HG02981 (cell line): ENCODE measurements around the gene KLF13.

ENCODE experiments used
- ATAC-seq: cut with Tn5 transposase; IDR thresholded peaks from one replicate; pipeline ENCODE4 v1.9.1; 2021; ENCODE audit warnings: mild to moderate bottlenecking, moderate library complexity; ENCODE audit not compliant: unreplicated experiment

The KLF13 gene

DNA sequence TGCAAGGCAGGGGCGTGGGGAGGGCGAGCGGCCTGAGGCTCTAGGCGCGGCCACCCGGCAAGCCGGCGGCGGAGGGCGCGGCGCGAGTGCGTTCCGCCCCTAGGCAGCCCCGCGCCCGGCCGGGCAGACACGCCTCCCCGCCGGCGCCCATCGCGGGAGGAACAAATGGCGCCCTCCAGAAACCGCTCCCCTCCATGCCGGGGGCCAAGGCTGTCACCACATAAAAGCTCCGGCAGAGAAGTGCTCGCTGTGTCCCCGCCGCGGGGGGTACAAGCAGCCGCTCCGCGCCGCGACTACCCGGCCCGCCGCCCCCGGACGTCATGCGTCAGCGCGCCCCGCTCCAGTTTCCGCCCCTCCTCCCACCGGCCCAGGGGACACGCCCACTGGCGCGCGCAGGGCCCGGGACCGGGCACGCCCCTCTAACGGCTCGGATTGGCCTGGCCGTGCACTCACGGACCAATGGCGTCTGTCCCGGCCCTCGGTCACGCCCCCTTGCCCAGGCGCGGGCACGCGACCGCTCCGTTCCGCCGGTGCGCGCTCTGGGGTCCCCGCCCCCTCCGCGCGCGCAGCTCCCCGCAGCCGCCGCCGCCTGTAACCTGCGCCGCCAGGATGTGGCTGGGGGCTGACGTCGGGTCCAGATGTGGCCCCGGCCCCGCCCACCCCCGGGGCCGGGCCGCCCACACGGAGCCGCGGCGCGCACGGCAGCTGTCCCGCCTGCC lies at the start of gene KLF13:
KLF13 (plus strand) TSS at position 680 of the 719 bp plus-strand sequence. CDS start 378 bp downstream, outside the sequence.
- peak; percentile 60 for ATAC-seq

- no peak for ATAC-seq
These were observed 49.1 kb upstream of the KLF13 start for GRCh38 chr15:31277335-31278060.

DNA sequence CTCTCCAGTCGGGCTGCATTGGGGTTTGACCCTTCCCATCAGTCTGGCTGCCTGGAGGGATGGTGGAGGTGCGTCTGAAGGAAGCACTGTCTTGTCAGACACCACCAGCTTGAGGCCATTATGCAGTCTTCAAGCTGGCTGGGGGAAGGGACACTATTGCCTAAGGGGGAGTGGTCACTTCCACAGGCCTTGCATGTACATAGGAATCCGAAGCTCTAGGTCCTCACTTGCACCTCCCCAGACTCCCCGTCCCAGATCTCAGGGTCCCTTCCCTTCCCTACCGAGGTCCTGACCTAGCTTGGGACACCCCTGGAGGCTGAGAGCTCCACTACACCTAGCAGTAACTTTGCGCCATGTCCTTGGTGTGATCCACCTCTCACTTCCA lies 48.6 kb upstream of the KLF13 start:
- ATAC-seq, result no peak

GRCh38 chr15:31278544-31279220 lies 48.0 kb upstream of the KLF13 start:
- ATAC-seq, result no peak

GRCh38 chr15:31279221-31280045 lies 47.2 kb upstream of the KLF13 start:
- no peak for ATAC-seq

- ATAC-seq, result no peak
These were observed 46.4 kb upstream of the KLF13 start for GRCh38 chr15:31280046-31280830.

DNA sequence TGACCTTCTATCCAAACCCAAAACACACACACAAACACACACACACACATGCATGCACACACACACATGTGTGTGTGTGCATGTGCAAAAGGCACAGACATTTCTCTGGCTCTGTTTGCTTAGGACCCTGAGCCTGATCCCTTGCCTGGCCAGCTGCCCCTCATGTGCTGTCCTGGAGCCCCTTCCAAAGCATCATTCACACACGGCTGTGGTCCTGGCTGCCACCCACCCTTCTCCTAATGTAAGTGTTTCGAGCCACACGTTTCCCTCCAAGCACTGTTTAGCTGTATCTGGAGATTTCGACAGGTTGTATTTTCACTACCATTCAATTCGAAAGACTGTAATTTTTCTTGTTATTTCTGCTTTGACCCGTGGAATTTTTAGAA lies 45.8 kb upstream of the KLF13 start:
- no peak for ATAC-seq

GRCh38 chr15:31283043-31283442 lies 43.6 kb upstream of the KLF13 start:
- ATAC-seq, result no peak

GRCh38 chr15:31285772-31286261 lies 40.8 kb upstream of the KLF13 start:
- ATAC-seq, result peak; percentile 60

- ATAC-seq, result no peak
These were observed 35.5 kb upstream of the KLF13 start for GRCh38 chr15:31291048-31291578.

GRCh38 chr15:31292391-31293015 lies 34.1 kb upstream of the KLF13 start:
- no peak for ATAC-seq

DNA sequence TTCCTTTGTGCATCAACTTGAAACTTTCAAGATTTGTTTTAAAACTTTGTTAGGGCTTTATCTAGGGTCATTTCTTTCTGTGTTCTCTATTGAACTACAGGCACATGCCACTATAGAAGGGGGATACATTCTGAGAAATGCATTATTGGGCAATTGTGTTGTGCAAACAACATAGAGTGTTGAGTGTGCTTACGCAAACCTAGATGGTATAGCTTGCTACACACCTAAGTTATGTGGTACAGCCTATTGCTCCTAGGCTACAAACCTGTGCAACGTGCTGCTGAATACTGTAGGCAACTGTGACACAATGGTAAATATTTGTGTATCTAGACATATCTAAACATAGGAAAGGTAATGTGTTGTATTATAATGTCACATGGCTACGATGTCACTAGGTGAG lies 33.0 kb upstream of the KLF13 start:
- ATAC-seq, result no peak

- ATAC-seq, result no peak
These were observed 32.6 kb upstream of the KLF13 start for GRCh38 chr15:31294067-31294466.

GRCh38 chr15:31295658-31296057 lies 31.0 kb upstream of the KLF13 start:
- ATAC-seq, result no peak

- no peak for ATAC-seq
These were observed 30.4 kb upstream of the KLF13 start for GRCh38 chr15:31296219-31296645.

DNA sequence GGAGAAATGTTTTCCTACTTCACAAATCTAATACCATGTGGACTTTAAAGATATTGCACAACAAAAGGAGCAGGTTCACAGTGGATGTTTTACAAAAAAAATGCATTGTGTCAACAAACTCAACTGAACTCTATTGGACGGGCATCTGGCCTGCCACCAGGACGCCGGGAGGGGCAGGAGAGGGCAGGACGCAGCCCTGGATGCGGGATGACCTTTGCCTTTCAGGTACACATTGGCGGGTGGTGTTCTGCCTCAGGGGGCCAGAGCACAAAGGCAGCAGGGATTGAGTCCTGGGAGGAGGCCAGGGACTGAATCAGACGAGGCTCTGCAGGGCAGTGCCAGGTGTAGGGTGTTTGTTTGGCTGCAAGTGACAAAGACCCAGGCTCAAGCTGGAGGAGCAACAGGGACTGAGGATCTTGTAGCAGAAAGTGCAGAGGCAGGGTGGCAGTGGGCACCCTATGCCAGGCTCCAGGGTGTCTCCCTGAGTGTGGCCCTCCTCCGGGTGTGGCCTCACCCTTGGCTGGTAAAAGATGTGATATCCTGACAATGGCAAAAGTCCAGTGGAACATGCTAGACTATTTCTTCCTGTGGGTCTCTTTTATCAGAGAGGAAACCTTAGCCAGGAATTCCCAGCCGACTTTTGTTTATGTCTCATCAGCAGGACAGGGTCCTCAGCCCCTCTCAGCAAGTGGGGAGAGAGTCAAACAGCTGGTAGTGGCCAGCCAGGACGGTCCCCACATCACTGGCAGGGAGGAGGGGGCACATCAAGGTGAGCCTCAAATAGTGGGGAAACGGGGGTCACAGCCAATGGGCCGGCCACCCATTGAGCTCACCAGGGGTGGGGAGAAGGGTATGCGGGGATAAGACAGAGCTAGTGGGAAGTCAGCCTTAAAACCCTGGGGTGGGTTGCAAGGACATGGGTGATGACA lies 29.7 kb upstream of the KLF13 start:
- ATAC-seq, result no peak

- ATAC-seq, result no peak
These were observed 28.8 kb upstream of the KLF13 start for GRCh38 chr15:31297575-31298456.
